Panc1 (cell line): ENCODE measurements around the gene COL4A1.

ENCODE experiments used
- CTCF ChIP-seq: fragments of 450-650 bp; IDR thresholded peaks from 2 replicates; pipeline ENCODE4 v1.5.1; 2017; ENCODE audit warnings: mild to moderate bottlenecking
- POLR2AphosphoS5 ChIP-seq: IDR thresholded peaks from 2 replicates; pipeline ENCODE4 v1.6.1; 2012; ENCODE audit warnings: mild to moderate bottlenecking, low read depth, low read length, moderate library complexity
- REST ChIP-seq, 2 experiments: IDR thresholded peaks; 2 replicates each; pipeline ENCODE4 v1.6.1; 2011 to 2012; ENCODE audit warnings: low read depth in 2 of 2, control low read depth in 1 of 2, low read length in 1 of 2, mild to moderate bottlenecking in 1 of 2, moderate library complexity in 1 of 2; ENCODE audit not compliant: insufficient read depth in 1 of 2
- SIN3A ChIP-seq: IDR thresholded peaks from 2 replicates; pipeline ENCODE4 v1.6.1; 2012; ENCODE audit warnings: low read depth, mild to moderate bottlenecking, low read length, moderate library complexity, borderline replicate concordance; ENCODE audit not compliant: insufficient read depth

GRCh38 chr13:110116072-110116487 is 190.9 kb downstream of the COL4A1 start:
- TF ChIP-seq CTCF (peak; percentile 85), POLR2AphosphoS5 (no peak), REST (IDR thresholded peaks at IDR 0.05; ENCODE audit: insufficient read depth in 1 of 2, low read depth in 2 of 2, low read length in 1 of 2) (no peak), SIN3A (no peak)
